Measurements from ENCODE around the gene TECPR2. TPM values are rescaled to one million over a fixed set of nuclear protein-coding genes. Genes with fewer than 3 reads are reported as not detected.
A peak's percentile ranks its signal among the peaks of the same experiment; 100 is the strongest.
"Not testable (repeated sequence)": the region's sequence is repeated elsewhere in the genome, so short reads cannot be mapped to it uniquely, and the experiment has no call there.

The TECPR2 gene
- total and polyA plus RNA-seq, 8 donors: 3.3 to 18.2 (median 10.5) TPM

DNA sequence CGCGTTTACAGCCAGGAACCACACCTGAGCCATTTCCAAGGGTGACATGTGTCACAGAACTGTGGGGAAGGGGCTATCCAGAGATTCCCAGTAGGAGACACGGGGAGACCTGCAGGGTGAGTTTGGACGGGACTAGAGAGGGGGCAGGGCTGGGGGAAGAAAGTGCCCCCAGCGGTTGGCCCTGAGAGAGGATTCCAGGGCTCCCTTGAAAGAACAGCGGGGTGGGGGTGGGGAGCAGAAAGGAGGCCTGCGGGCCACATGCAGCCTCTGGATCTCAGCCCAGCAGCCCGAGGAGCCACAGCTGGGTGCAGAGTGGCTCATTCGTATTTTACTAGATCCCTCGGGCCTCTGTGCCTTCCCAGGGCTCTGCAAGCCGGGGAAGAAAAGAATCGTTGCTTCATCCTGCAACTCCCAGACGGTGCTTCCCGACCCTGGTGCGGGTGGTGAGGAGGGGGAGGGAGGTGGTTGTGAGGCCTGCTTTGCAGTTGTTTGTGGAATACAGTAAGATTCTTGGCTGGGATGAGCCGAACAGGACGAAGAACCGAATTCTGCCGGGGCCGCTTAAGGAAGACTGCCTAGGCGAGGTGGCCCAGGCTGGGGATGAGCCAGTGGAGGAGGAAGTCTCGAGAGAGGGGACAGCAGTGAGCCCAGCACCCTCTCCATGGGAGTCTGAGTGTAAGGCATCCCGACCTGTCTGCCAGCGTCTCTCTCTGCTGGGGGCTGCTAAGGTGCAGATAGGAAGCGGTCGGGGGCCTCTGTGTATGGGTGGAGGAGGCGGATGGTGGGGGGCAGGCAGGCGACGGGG, 182.9 kb downstream of the TECPR2 start:
- peaks cover 0 to 9% (median 0%) of the 10 kb centered on the region in 4 donors for H3K27me3 ChIP-seq
- no peak for TF ChIP-seq CTCF (IDR thresholded peaks at IDR 0.05)
- FAIRE-seq: no peak
- intact Hi-C loops (cut with DNase I): no loop called here
- WGBS, 2 donors: 67 to 70% methylated on average over 29 of the region's 29 CpGs
- H3K9me3 ChIP-seq: no peaks in the 10 kb centered on the region
- no peak for DNase-seq
- no peaks in the 10 kb centered on the region for H3K4me1 ChIP-seq
- H3K27ac ChIP-seq: no peak overlapping the region
- H3K4me3 ChIP-seq: no peak overlapping the region
- peak in 1 of 4 donors; percentile 17 for ATAC-seq
- no peaks in the 10 kb centered on the region for H3K36me3 ChIP-seq

- H3K4me1 ChIP-seq: no peaks in the 10 kb centered on the region
- intact Hi-C loops (cut with DNase I): no loop called here
- ATAC-seq: no peak
- FAIRE-seq: no peak
- no peak for TF ChIP-seq CTCF (IDR thresholded peaks at IDR 0.05)
- no peaks in the 10 kb centered on the region for H3K36me3 ChIP-seq
- 45 to 47% methylated on average over 3 of the region's 3 CpGs for WGBS, 2 donors
- H3K27ac ChIP-seq: no peak overlapping the region
- no peaks in the 10 kb centered on the region for H3K9me3 ChIP-seq
- H3K27me3 ChIP-seq: peaks cover 0 to 9% (median 0%) of the 10 kb centered on the region in 4 donors
- no peak overlapping the region for H3K4me3 ChIP-seq
- DNase-seq: no peak
Measured at GRCh38 chr14:102548616-102549240, 186.0 kb downstream of the TECPR2 start.

- intact Hi-C loops (cut with DNase I); H3K27ac ChIP-seq; ATAC-seq; H3K4me1 ChIP-seq; H3K27me3 ChIP-seq; H3K9me3 ChIP-seq; H3K4me3 ChIP-seq; FAIRE-seq; H3K36me3 ChIP-seq; DNase-seq: not testable (repeated sequence)
- 49 to 63% methylated on average over 3 of the region's 3 CpGs for WGBS, 2 donors
Measured at GRCh38 chr14:102550927-102551401, 188.2 kb downstream of the TECPR2 start.

Small RNA genes lying within 50 kb of the gene (microRNA-seq; reads per million reads assigned to microRNA genes)
- 0 reads per million in 2 donors for gene MIR4309

Other genes starting within 250 kb of the TECPR2 start
- 10 to 100 TPM; 11.7 to 19.5 (median 14.9) TPM for gene WDR20, start 223.0 kb upstream of the TECPR2 start, total RNA-seq
- gene WDR20, start 223.0 kb upstream of the TECPR2 start, polyA plus RNA-seq: 10 to 100 TPM in 1 of 2 donors, 1 to 10 TPM in 1; 7.4 to 10.6 TPM
- gene MOK, start 57.8 kb upstream of the TECPR2 start, total RNA-seq: 10 to 100 TPM in 2 of 6 donors, 1 to 10 TPM in 4; 7.7 to 10.7 (median 8.6) TPM
- gene MOK, start 57.8 kb upstream of the TECPR2 start, polyA plus RNA-seq: 10 to 100 TPM; 24.9 to 35.9 TPM
- gene ZNF839, start 43.2 kb upstream of the TECPR2 start, total RNA-seq: 1 to 10 TPM; 5.9 to 8.3 (median 6.8) TPM
- 10 to 100 TPM; 16.3 to 24.9 TPM for gene ZNF839, start 43.2 kb upstream of the TECPR2 start, polyA plus RNA-seq
- 10 to 100 TPM; 19.5 to 26.3 (median 23.8) TPM for gene CINP, start 51 bp upstream of the TECPR2 start, total RNA-seq
- 10 to 100 TPM; 25.8 to 26.4 TPM for gene CINP, start 51 bp upstream of the TECPR2 start, polyA plus RNA-seq
- gene ANKRD9, start 146.8 kb downstream of the TECPR2 start, total RNA-seq: 10 to 100 TPM in 1 of 6 donors, 1 to 10 TPM in 5; 7.6 to 14.4 (median 9.4) TPM
- gene ANKRD9, start 146.8 kb downstream of the TECPR2 start, polyA plus RNA-seq: 1 to 10 TPM; 5.4 to 7.1 TPM
- 10 to 100 TPM in 1 of 6 donors, 1 to 10 TPM in 5; 4.4 to 13.5 (median 6.8) TPM for gene RCOR1, start 229.7 kb downstream of the TECPR2 start, total RNA-seq
- gene RCOR1, start 229.7 kb downstream of the TECPR2 start, polyA plus RNA-seq: 1 to 10 TPM; 2.8 to 7.2 TPM

All from pancreas (tissue), 10 donors.